Stimulated activated CD4-positive, alpha-beta T cell treated with anti-CD3 and anti-CD28 coated beads, TNF-alpha, amount 100 ng/mL, for 4 hours (primary cell): Measurements from ENCODE around the gene HTR2C.
"Not testable (repeated sequence)": the region's sequence is repeated elsewhere in the genome, so short reads cannot be mapped to it uniquely, and the experiment has no call there.

ENCODE experiments used
- DNase-seq, 3 experiments: peaks; one replicate each; pipeline ENCODE4 v3.0.0-alpha.2; 2020; ENCODE audit warnings: low read depth in 3 of 3

The HTR2C gene

GRCh38 chrX:114583646-114584374 lies at the start of gene HTR2C:
TSS of gene HTR2C (plus strand) at chrX:114584086. CDS start at chrX:114726937, 142,851 bp downstream.
- DNase-seq, result no peak

- no peak for DNase-seq
Measured at GRCh38 chrX:114580336-114580735, 3.5 kb upstream of the HTR2C start.

GRCh38 chrX:114581528-114582263 lies 2.2 kb upstream of the HTR2C start:
- DNase-seq, result no peak

GRCh38 chrX:114582264-114582632 lies 1.6 kb upstream of the HTR2C start:
- DNase-seq, result no peak

GRCh38 chrX:114582698-114583395 lies 1.0 kb upstream of the HTR2C start:
- no peak for DNase-seq

- no peak for DNase-seq
Measured at GRCh38 chrX:114584375-114584943, 573 bp downstream of the HTR2C start.

- DNase-seq, result no peak
Measured at GRCh38 chrX:114584983-114585842, 1.3 kb downstream of the HTR2C start.

- DNase-seq, result no peak
Measured at GRCh38 chrX:114591121-114591520, 7.2 kb downstream of the HTR2C start.

- no peak for DNase-seq
Measured at GRCh38 chrX:114599305-114599704, 15.4 kb downstream of the HTR2C start.

- DNase-seq, result no peak
Measured at GRCh38 chrX:114599911-114600310, 16.0 kb downstream of the HTR2C start.

- not testable (repeated sequence) for DNase-seq
Measured at GRCh38 chrX:114606619-114607018, 22.7 kb downstream of the HTR2C start.

- DNase-seq, result no peak
Measured at GRCh38 chrX:114611018-114611619, 27.2 kb downstream of the HTR2C start.

GRCh38 chrX:114615765-114616164 lies 31.9 kb downstream of the HTR2C start:
- no peak for DNase-seq

GRCh38 chrX:114619874-114620273 lies 36.0 kb downstream of the HTR2C start:
- DNase-seq, result no peak

GRCh38 chrX:114626323-114626722 lies 42.4 kb downstream of the HTR2C start:
- no peak for DNase-seq

- no peak for DNase-seq
Measured at GRCh38 chrX:114635986-114636385, 52.1 kb downstream of the HTR2C start.

- DNase-seq, result no peak
Measured at GRCh38 chrX:114650351-114650750, 66.5 kb downstream of the HTR2C start.

GRCh38 chrX:114675365-114675764 lies 91.5 kb downstream of the HTR2C start:
- DNase-seq, result no peak

- not testable (repeated sequence) for DNase-seq
Measured at GRCh38 chrX:114700533-114700932, 116.6 kb downstream of the HTR2C start.

- no peak for DNase-seq
Measured at GRCh38 chrX:114709406-114709805, 125.5 kb downstream of the HTR2C start.

- no peak for DNase-seq
Measured at GRCh38 chrX:114710571-114710970, 126.7 kb downstream of the HTR2C start.
